ENCODE data around the gene GSE1. TPM values are rescaled to one million over a fixed set of nuclear protein-coding genes. Genes with fewer than 3 reads are reported as not detected.

The GSE1 gene
- total and polyA plus RNA-seq, 2 of the 13 experiments (the other 11 are each of a cell fraction or from before 2014, with no cell fraction given), result 16.1 to 31.2 TPM

DNA sequence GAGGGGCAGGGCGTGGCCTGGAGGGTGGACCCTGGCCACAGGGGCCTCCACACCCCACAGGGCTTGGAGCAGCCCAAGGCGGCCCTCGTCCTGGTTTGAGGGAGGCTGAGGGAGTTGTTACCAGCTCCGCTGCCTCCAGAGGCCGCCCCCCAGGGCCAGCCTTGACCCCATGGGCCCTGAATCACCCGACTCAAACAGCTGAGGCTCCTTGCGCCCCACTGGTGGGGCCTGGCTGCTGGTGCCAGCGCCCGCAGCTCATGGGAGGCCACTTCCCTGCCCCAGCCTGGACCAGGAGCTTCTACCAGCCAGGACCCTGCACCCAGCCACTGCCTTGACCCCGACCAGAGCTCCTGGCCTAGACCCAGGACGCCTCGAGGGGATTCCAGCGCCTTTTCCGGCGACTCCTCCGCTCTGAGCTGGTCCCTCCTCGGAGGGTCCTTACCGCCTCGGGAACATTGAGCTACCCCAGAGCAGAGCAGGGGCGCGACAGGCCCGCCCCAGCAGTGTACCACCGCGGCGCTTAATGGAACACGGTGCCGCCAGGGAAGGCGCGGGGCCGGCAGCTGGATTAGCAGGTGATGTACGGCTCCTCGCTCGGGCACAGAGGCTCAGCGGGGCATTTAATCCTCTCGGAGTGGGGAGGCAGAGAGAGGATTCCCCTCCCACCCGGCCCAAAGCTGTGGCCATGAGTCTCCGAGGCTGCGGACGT is 37.2 kb downstream of the GSE1 start:
- intact Hi-C loops (cut with micrococcal nuclease; ENCODE audit: unreplicated experiment) (no loop called here), in situ Hi-C loops (cut with HindIII; ENCODE audit: extremely low pct_ligation_motif_present, low pct_unique_long_range_greater_than_20kb) (no loop called here)
- peaks cover 69% of the 10 kb centered on the region for H4K20me1 ChIP-seq (ENCODE audit: insufficient read depth, low read length)
- no peak overlapping the region for H3K4me2 ChIP-seq (ENCODE audit: low read depth, low read length)
- H3K27me3 ChIP-seq (ENCODE audit: control insufficient read depth in 1 of 2, insufficient read depth in 2 of 2, low read length in 2 of 2), result no peaks in the 10 kb centered on the region
- POLR2A ChIA-PET, result no interaction called here
- no peaks in the 10 kb centered on the region for H3K9me3 ChIP-seq (ENCODE audit: low read length)
- WGBS (ENCODE audit: low lambda C conversion rate), result 96% methylated on average over 38 of the region's 39 CpGs
- CTCF ChIA-PET (ENCODE audit: low intra/inter-chr PET ratio, low total read pairs), result no interaction called here
- BruUV-seq (replicated peaks), result no TSS peak
- ATAC-seq (no peak), FAIRE-seq (no peak), DNase-seq (ENCODE audit: low spot score) (no peak)
- H3K4me1 ChIP-seq (ENCODE audit: insufficient read depth, low read length), result peaks cover 28% of the 10 kb centered on the region
- TF ChIP-seq AGO2 (optimal IDR thresholded peaks at IDR 0.05; ENCODE audit: low read depth, low read length) (peak; percentile 78), GFI1 (CRISPR knock-in tag; IDR thresholded peaks at IDR 0.05; ENCODE audit: borderline replicate concordance) (no peak), AKAP8 (CRISPR knock-in tag; IDR thresholded peaks at IDR 0.05) (0 out of 2 replicates have a peak, but pooled peaks have one; percentile 16), TAF1 (CRISPR knock-in tag; IDR thresholded peaks at IDR 0.05) (no peak), PHB2 (IDR thresholded peaks at IDR 0.05; ENCODE audit: partially characterized antibody) (no peak), ZNF883 (CRISPR knock-in tag; IDR thresholded peaks at IDR 0.05; ENCODE audit: not compliant biosample characterization) (peak; percentile 57), HNRNPLL (IDR thresholded peaks at IDR 0.05; ENCODE audit: low read depth, low read length, poor library complexity, severe bottlenecking) (peak; percentile 27), NCOA5 (CRISPR knock-in tag; IDR thresholded peaks at IDR 0.05) (no peak), SP5 (CRISPR knock-in tag; IDR thresholded peaks at IDR 0.05; ENCODE audit: borderline replicate concordance, low read depth) (no peak), RBM22 (optimal IDR thresholded peaks at IDR 0.05; ENCODE audit: low read length) (peak; percentile 49)
- TF ChIP-seq, protein P1, sequence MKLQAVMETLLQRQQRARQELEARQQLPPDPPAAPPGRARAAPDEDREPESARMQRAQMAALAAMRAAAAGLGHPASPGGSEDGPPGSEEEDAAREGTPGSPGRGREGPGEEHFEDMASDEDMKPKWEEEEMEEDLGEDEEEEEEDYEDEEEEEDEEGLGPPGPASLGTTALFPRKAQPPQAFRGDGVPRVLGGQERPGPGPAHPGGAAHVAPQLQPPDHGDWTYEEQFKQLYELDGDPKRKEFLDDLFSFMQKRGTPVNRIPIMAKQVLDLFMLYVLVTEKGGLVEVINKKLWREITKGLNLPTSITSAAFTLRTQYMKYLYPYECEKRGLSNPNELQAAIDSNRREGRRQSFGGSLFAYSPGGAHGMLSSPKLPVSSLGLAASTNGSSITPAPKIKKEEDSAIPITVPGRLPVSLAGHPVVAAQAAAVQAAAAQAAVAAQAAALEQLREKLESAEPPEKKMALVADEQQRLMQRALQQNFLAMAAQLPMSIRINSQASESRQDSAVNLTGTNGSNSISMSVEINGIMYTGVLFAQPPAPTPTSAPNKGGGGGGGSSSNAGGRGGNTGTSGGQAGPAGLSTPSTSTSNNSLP (IDR thresholded peaks at IDR 0.05; ENCODE audit: low read depth, low read length), result no peak
- no peak overlapping the region for H3K27ac ChIP-seq (ENCODE audit: extremely low read length, insufficient read depth, low read length)
- H3K79me2 ChIP-seq (ENCODE audit: insufficient read depth, low read length), result peaks cover 15% of the 10 kb centered on the region
- peaks cover 40 to 49% of the 10 kb centered on the region in 2 experiments for H3K36me3 ChIP-seq (replicated peaks in 1 of 2; ENCODE audit: control insufficient read depth in 1 of 2, insufficient read depth in 2 of 2, low read length in 2 of 2)
- H3K9ac ChIP-seq (ENCODE audit: insufficient read depth, low read depth, low read length), result no peak overlapping the region
- H3K4me3 ChIP-seq (replicated peaks in 1 of 3; ENCODE audit: insufficient read depth in 1 of 3, low read depth in 2 of 3, low read length in 3 of 3), result no peak overlapping the region
- H2AFZ ChIP-seq (ENCODE audit: low read length), result no peak overlapping the region
